ENCODE results near the gene ROBO2.
A peak's percentile ranks its signal among the peaks of the same experiment; 100 is the strongest.

The ROBO2 gene

DNA sequence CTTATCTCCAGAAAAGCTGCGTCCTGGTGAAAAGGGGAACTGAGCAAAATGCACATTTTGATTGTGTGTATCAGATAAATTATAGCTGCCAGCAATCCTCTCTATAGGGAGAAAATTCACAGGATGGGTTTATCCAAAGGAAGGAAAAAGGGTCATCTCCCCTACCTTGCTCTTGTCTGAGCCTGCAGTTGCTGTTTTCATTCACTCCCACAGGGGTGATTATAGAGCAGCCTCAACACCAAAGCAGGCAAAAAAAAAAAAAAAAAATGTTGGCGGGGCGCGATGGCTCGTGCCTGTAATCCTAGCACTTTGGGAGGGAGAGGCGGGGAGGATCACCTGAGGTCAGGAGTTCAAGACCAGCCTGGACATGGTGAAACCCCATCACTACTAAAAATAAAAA lies 333.7 kb downstream of the ROBO2 start:
- FAIRE-seq (no peak), DNase-seq (ENCODE audit: insufficient read length, low spot score) (no peak)
- TF ChIP-seq, protein P1, sequence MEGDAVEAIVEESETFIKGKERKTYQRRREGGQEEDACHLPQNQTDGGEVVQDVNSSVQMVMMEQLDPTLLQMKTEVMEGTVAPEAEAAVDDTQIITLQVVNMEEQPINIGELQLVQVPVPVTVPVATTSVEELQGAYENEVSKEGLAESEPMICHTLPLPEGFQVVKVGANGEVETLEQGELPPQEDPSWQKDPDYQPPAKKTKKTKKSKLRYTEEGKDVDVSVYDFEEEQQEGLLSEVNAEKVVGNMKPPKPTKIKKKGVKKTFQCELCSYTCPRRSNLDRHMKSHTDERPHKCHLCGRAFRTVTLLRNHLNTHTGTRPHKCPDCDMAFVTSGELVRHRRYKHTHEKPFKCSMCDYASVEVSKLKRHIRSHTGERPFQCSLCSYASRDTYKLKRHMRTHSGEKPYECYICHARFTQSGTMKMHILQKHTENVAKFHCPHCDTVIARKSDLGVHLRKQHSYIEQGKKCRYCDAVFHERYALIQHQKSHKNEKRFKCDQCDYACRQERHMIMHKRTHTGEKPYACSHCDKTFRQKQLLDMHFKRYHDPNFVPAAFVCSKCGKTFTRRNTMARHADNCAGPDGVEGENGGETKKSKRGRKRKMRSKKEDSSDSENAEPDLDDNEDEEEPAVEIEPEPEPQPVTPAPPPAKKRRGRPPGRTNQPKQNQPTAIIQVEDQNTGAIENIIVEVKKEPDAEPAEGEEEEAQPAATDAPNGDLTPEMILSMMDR (IDR thresholded peaks at IDR 0.05; ENCODE audit: insufficient read depth, missing control alignments) = no peak

DNA sequence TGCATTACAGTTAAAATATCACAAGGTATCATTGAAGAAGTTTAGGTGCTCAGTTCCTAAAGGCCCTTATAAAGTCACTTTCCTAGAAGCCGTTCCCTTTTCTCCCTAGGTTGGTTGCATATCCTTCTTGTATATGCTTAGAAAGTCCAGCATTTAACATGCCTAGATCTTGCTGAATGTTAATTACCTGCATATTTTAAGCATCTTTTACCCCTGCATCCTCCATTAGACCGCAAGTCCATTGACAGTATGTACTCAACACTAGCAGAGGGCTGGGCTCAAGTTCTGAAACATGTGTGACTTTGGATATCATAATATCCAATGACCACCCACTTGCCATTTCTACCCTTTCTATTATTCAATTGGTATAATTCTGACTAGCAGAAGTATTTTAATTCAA lies 336.6 kb downstream of the ROBO2 start:
- TF ChIP-seq, protein P1 (IDR thresholded peaks at IDR 0.05; ENCODE audit: insufficient read depth, missing control alignments) = no peak
- no peak for FAIRE-seq
- DNase-seq (ENCODE audit: insufficient read length, low spot score) = no peak

DNA sequence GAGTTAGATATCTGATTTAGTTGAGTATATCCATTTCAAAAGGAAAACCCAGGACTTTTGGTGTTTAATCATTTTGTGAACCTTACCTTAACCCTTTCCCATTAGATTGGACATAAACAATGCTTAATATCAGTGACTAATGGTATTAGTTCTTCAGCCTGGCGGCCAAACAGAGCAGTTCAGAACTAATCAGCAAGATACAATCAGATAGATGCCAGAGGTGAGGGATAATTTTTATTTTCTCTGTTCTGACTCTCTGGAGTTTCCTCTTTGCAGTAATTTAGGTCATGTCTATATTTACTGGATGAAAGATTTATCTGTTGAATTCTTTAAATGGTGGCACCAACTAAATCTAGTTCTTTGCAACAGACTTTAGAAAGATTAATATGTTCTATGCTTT lies 337.8 kb downstream of the ROBO2 start:
- FAIRE-seq (no peak), DNase-seq (ENCODE audit: insufficient read length, low spot score) (no peak)
- TF ChIP-seq, protein P1 (IDR thresholded peaks at IDR 0.05; ENCODE audit: insufficient read depth, missing control alignments) = no peak

DNA sequence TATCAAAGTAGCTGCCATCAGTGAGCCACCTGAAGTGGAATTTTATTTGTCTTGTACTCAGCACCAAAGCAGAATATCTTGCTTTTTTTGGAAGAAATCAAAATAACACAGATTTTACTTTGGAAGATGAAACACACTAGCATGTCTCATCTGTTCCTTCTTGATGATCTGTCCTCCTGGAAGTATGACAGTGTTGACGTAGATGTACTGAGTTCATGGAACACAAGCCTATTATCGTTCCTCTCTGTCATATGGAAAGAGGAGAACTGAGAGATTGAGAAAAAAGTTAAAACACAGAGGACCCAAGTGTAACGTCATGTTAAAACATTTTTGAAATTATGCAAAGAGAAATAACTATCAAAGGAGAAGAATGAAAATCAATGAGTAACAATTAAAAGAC lies 340.2 kb downstream of the ROBO2 start:
- DNase-seq (ENCODE audit: insufficient read length, low spot score) = no peak
- TF ChIP-seq, protein P1 (IDR thresholded peaks at IDR 0.05; ENCODE audit: insufficient read depth, missing control alignments) = no peak
- peak; percentile 48 for FAIRE-seq

DNA sequence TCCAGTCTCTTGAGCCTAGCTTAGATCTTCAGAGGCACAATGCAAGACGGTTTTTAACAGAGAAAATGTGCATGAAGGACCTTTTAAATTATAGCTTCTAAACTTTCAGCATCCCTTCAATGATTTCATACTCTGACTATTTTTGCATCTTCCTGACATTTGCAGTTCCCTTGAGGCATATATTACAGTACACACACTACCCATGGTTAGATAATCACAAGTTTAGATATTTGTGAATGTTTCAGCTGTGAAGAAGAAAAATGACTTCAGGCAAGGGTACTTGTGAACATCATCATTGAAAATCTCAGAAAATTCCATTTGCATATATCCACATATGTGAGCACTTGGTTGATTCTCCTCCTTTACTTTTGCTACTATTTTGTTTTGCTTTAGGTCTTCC lies 341.5 kb downstream of the ROBO2 start:
- no peak for DNase-seq (ENCODE audit: insufficient read length, low spot score)
- FAIRE-seq = no peak
- TF ChIP-seq, protein P1 (IDR thresholded peaks at IDR 0.05; ENCODE audit: insufficient read depth, missing control alignments) = no peak

DNA sequence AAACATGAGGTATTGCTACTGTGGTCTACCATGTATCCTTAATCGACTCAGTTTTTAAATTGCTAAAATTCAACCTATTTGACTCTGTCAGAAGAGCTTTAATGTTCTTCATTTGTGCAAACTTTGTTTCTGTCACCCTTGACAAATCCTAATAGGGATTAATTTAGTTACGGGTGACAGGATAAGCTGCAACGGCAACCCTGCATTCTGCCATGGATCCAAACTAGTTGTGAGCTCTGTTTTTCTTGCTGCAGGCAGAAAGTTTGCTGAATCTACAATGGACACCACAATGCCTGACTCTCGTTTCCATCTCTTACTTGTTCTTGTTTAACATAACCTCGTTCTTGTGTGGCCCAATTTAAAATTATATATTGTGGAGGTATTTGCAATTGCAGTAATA lies 352.3 kb downstream of the ROBO2 start:
- FAIRE-seq (no peak), DNase-seq (ENCODE audit: insufficient read length, low spot score) (no peak)
- TF ChIP-seq, protein P1 (IDR thresholded peaks at IDR 0.05; ENCODE audit: insufficient read depth, missing control alignments) = no peak

DNA sequence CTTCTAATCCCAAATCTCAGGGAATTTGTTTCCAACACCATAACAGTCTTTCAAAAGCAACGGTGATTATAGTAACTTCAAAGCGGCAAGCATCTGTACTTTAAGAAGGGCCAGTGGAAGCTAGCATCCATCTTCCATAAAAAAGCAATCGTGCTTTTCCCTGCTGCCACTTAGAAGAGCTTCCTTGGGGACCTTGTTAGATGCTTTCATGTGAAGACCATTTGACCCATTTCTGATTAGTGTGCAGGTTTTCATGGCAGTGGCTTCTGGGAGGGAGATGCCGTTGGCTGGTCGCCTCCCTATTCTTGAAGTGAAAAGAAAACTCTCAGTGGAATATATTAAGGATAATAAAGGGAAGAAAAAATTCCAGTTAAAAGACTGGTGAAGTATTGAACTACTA lies 354.1 kb downstream of the ROBO2 start:
- TF ChIP-seq, protein P1 (IDR thresholded peaks at IDR 0.05; ENCODE audit: insufficient read depth, missing control alignments) = no peak
- no peak for FAIRE-seq

More for the DNA sequence above, 354.1 kb downstream of the ROBO2 start:
- no peak for DNase-seq (ENCODE audit: insufficient read length, low spot score)

Measured in D721Med (cell line).